H1 (cell line): Measurements from ENCODE around the gene CHD5. TPM values are rescaled to one million over a fixed set of nuclear protein-coding genes. Genes with fewer than 3 reads are reported as not detected.

Source experiments
- RBBP5 ChIP-seq: IDR thresholded peaks from 2 replicates; pipeline ENCODE4 v1.7.1; 2012; ENCODE audit warnings: low read depth, mild to moderate bottlenecking, inconsistent platforms, low read length, moderate library complexity, borderline replicate concordance
- RXRA ChIP-seq: IDR thresholded peaks from 2 replicates; pipeline ENCODE4 v1.6.1; 2011; ENCODE audit warnings: low read depth, mild to moderate bottlenecking, low read length, moderate library complexity; ENCODE audit not compliant: insufficient read depth
- SP4 ChIP-seq: IDR thresholded peaks from 2 replicates; pipeline ENCODE4 v1.6.1; 2012; ENCODE audit warnings: low read length, inconsistent platforms
- TAF7 ChIP-seq: optimal IDR thresholded peaks from 2 replicates; pipeline ENCODE3; 2011; ENCODE audit warnings: low read depth, mild to moderate bottlenecking, inconsistent platforms, low read length, moderate library complexity, borderline replicate concordance
- USF2 ChIP-seq: IDR thresholded peaks from 2 replicates; pipeline ENCODE4 v1.6.1; 2011; ENCODE audit warnings: low read length, improper control_type of control experiment
- ZNF274 ChIP-seq: IDR thresholded peaks from 2 replicates; pipeline ENCODE4 v1.7.0; 2012; ENCODE audit warnings: low read length, borderline replicate concordance; ENCODE audit errors: extremely low read depth
- polyA plus RNA-seq, 7 experiments: library from polyadenylated mRNA; depleted of rRNA in 3 of 7; stranded (reverse) in 5 of 7; unstranded in 2 of 7; fragments of >200 nt in 5 of 7; fragments of 200-250 nt in 2 of 7; gene quantifications; 1 replicate in 5 of 7; 2 replicates in 1 of 7; 4 replicates in 1 of 7; pipeline versions ENCODE4 v1.2.1 to v1.2.3, GENCODE V29; 2011 to 2013; ENCODE audit warnings: missing spikeins in 2 of 7, mixed read lengths in 2 of 7
- total RNA-seq: library from RNA; stranded (reverse); fragmentation: NEBNext Ultra II Directional; extraction: Animal tissue kit (Norgen Biotek cat#: 25700); gene quantifications from 2 replicates; pipeline ENCODE4 v1.2.1, GENCODE V29; 2021
- TF ChIP-seq, protein P1 (sequence below): IDR thresholded peaks from 2 replicates; pipeline ENCODE4 v1.6.1; 2012; ENCODE audit warnings: inconsistent platforms

The CHD5 gene
- total and polyA plus RNA-seq, 2 of the 8 experiments (the other 6 are each of a cell fraction or from before 2014, with no cell fraction given): 0.42 to 1.8 TPM

GRCh38 chr1:6148497-6149241, 31.5 kb downstream of the CHD5 start (continued):
- TF ChIP-seq, protein P1, sequence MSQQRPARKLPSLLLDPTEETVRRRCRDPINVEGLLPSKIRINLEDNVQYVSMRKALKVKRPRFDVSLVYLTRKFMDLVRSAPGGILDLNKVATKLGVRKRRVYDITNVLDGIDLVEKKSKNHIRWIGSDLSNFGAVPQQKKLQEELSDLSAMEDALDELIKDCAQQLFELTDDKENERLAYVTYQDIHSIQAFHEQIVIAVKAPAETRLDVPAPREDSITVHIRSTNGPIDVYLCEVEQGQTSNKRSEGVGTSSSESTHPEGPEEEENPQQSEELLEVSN: peak; percentile 97
- TF ChIP-seq USF2: no peak
- no peak for TF ChIP-seq ZNF274
- TF ChIP-seq SP4: no peak
- no peak for TF ChIP-seq RXRA
- TF ChIP-seq RBBP5: peak; percentile 37; the same call in 1 of the 2 replicates
- TF ChIP-seq TAF7: no peak
- TF ChIP-seq, all 59 proteins: peak for 11
